Measurements from ENCODE around the gene FBLIM1. TPM values are rescaled to one million over a fixed set of nuclear protein-coding genes. Genes with fewer than 3 reads are reported as not detected.

FBLIM1 gene
- total RNA-seq, 1 experiment from 2014 or later = 64.7 TPM

DNA sequence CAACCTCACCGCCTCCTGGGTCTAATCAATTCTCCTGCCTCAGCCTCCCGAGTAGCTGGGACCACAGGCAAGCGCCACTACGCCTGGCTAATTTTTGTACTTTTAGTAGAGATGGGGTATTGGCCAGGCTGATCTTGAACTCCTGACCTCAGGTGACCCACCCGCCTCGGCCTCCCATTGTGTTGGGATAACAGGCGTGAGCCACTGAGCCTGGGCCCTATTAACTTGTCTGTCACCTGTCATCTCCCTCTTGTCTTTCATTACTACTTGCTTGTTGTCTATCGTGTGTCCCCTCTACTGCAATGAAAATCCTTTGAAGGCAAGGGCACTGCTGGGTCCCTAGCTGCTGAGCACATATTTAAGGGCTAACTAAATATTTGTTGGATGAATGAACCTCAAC lies 45.5 kb downstream of the FBLIM1 start:
- H4K91ac ChIP-seq (ENCODE audit: insufficient read length, low read depth, low read length) = no peak overlapping the region
- no peak overlapping the region for H4K8ac ChIP-seq (replicated peaks; ENCODE audit: insufficient read length, low read depth, low read length)
- H3K27ac ChIP-seq (ENCODE audit: insufficient read length, low read depth, low read length) = no peak overlapping the region
- H4K20me1 ChIP-seq (ENCODE audit: control insufficient read depth, insufficient read depth, insufficient read length) = no peaks in the 10 kb centered on the region
- H3K4ac ChIP-seq (ENCODE audit: low read depth, low read length) = no peak overlapping the region
- no peak overlapping the region for H2BK5ac ChIP-seq (ENCODE audit: insufficient read length, low read length)
- no peak overlapping the region for H3K4me2 ChIP-seq (ENCODE audit: insufficient read depth, insufficient read length, low read length)
- Mint-ChIP-seq H3K27me3 (ENCODE audit: low read depth) (peaks cover 2% of the 10 kb centered on the region; the same call in 1 of the 2 replicates), H3K9me3 (no peaks in the 10 kb centered on the region), H3K4me1 (peaks cover 25 to 27% of the 10 kb centered on the region in 2 experiments), H3K36me3 (ENCODE audit: insufficient read depth in 1 of 3, low read depth in 3 of 3) (no peaks in the 10 kb centered on the region), H3K4me3 (no peak overlapping the region), H3K27ac (no peak overlapping the region; a peak in 1 of 7 replicates)
- no peak overlapping the region for H2AFZ ChIP-seq (ENCODE audit: low read length)
- H2BK12ac ChIP-seq (ENCODE audit: insufficient read length, low read depth, low read length) = no peak overlapping the region
- H3K18ac ChIP-seq (ENCODE audit: insufficient read length, low read depth, low read length) = no peak overlapping the region
- no peak overlapping the region for H4K5ac ChIP-seq (ENCODE audit: insufficient read length, low read depth, low read length)
- DNase-seq = no peak
- peaks cover 5% of the 10 kb centered on the region; the same call in 1 of the 2 replicates for H3K4me1 ChIP-seq (ENCODE audit: insufficient read depth, low read length)
- TF ChIP-seq, protein P1, sequence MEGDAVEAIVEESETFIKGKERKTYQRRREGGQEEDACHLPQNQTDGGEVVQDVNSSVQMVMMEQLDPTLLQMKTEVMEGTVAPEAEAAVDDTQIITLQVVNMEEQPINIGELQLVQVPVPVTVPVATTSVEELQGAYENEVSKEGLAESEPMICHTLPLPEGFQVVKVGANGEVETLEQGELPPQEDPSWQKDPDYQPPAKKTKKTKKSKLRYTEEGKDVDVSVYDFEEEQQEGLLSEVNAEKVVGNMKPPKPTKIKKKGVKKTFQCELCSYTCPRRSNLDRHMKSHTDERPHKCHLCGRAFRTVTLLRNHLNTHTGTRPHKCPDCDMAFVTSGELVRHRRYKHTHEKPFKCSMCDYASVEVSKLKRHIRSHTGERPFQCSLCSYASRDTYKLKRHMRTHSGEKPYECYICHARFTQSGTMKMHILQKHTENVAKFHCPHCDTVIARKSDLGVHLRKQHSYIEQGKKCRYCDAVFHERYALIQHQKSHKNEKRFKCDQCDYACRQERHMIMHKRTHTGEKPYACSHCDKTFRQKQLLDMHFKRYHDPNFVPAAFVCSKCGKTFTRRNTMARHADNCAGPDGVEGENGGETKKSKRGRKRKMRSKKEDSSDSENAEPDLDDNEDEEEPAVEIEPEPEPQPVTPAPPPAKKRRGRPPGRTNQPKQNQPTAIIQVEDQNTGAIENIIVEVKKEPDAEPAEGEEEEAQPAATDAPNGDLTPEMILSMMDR (conservative IDR thresholded peaks at IDR 0.05) = no peak
- H2BK120ac ChIP-seq (ENCODE audit: low read depth, low read length, poor library complexity, severe bottlenecking) = no peak overlapping the region
- no peak overlapping the region for H3K23ac ChIP-seq (ENCODE audit: insufficient read length, low read depth, low read length)
- no peaks in the 10 kb centered on the region for H3K27me3 ChIP-seq (ENCODE audit: insufficient read depth, low read length)
- WGBS (ENCODE audit: extremely low coverage, insufficient read length, low lambda C conversion rate) = no CpG with 5 or more reads among the region's 8 CpGs
- H3K9me3 ChIP-seq (ENCODE audit: control insufficient read depth, low read depth, low read length) = no peaks in the 10 kb centered on the region
- H2AK5ac ChIP-seq (ENCODE audit: insufficient read length, low read length) = no peak overlapping the region
- no peak overlapping the region for H3K14ac ChIP-seq (ENCODE audit: insufficient read depth, low read length)
- no peak overlapping the region for H3K56ac ChIP-seq (ENCODE audit: insufficient read length, low read depth, low read length)
- H3K23me2 ChIP-seq (ENCODE audit: insufficient read length, low read depth, low read length, poor library complexity, severe bottlenecking) = no peaks in the 10 kb centered on the region
- no peaks in the 10 kb centered on the region for H3K79me2 ChIP-seq (ENCODE audit: insufficient read depth, low read length)
- no peaks in the 10 kb centered on the region for H3K79me1 ChIP-seq (ENCODE audit: insufficient read depth, low read depth, low read length, poor library complexity, severe bottlenecking)
- no peak overlapping the region for H2BK15ac ChIP-seq (ENCODE audit: low read depth, low read length)
- H3T11ph ChIP-seq (ENCODE audit: low read length) = no peak overlapping the region
- H3K9ac ChIP-seq (ENCODE audit: extremely low read depth, insufficient read length, low read length) = no peak overlapping the region
- H2BK20ac ChIP-seq (ENCODE audit: low read depth, low read length, poor library complexity, severe bottlenecking) = no peak overlapping the region
